Kidney tubule cell (primary cell): Measurements from ENCODE around the gene MYO15A.

ENCODE experiments used
- DNase-seq: peaks from one replicate; pipeline ENCODE4 v3.0.0-alpha.2; 2018; ENCODE audit warnings: low spot score

Gene MYO15A

GRCh38 chr17:18136357-18136756 lies 27.8 kb downstream of the MYO15A start:
- DNase-seq: no peak

- DNase-seq: no peak
Measured at GRCh38 chr17:18138065-18138749, 29.7 kb downstream of the MYO15A start.

DNA sequence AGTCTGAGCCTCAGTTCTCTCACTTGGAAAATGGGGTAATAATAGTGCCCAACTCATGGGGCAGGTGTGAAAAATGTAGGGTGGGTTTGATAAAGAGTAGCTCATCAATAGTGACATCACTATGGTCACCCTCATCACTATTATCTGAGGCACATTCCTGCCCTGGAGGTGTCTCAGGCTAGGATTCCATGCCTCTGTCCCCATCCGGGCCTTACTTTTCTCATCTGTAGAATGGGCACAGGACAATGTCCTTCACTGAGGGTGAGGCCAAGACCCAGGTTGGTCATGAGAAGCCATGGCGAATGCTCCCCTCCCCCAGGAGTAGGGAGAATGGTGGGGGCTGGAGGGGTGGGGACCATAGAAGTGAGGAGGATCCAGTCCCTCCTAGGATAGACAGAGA lies 30.5 kb downstream of the MYO15A start:
- DNase-seq: no peak

DNA sequence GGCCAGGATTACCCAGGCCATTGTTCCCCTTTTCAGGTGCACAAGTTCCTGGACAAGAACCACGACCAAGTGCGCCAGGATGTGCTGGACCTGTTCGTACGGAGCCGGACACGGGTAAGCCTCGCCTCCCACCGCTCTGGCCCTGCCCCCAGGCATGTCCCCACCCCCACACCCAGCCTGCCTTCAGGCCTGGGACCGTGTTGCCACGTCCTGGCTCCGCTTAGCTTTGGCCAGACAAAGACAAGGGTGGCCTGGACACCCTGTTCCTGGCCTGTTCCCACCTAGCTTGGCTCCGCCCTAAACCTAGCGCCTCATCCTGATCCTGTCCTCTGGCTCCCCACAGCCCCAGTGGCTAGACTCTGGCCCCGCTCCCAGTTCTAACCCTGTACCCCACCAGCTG lies 30.9 kb downstream of the MYO15A start:
- no peak for DNase-seq

DNA sequence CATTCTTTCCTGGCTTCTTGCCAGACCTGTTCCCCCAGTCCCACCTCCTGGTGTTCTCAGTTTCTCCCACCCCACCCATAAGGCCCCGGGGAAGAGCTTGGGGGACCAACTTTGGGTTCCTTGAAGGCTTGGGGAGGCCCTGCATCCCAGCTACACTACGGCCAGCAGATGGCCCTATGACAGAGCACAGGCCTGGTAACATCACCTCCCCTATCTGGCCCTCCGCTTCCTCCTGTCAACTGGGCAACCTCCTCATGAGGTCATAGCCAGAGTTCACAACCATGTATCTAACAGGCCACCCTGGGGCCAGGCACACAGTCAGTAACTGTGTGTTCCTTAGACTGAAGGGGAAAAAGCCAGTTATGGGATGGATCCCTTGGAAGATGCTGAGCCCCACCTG lies 31.4 kb downstream of the MYO15A start:
- peak; percentile 15 for DNase-seq

GRCh38 chr17:18140648-18141047 lies 32.1 kb downstream of the MYO15A start:
- DNase-seq: no peak

- DNase-seq: peak; percentile 63
Measured at GRCh38 chr17:18141210-18141803, 32.8 kb downstream of the MYO15A start.

DNA sequence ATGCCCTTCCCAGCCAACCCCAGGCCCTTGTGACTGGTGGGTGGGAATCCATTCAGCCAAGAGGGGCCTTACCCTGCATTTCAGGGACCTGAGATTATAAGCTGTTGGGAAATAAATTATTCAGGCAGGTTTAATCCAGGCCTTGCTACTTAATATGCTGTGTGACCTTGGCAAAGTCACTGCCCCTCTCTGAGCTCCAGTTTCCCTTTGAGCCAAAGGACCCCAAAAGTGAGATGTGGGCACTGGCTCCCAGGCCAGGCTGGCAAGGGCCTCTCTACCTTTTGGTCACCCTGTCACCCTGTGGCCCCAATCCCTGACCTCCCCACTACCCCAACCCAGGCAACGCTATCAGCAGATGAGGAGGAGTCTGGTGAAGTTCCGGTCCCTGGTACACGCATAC lies 33.9 kb downstream of the MYO15A start:
- no peak for DNase-seq

DNA sequence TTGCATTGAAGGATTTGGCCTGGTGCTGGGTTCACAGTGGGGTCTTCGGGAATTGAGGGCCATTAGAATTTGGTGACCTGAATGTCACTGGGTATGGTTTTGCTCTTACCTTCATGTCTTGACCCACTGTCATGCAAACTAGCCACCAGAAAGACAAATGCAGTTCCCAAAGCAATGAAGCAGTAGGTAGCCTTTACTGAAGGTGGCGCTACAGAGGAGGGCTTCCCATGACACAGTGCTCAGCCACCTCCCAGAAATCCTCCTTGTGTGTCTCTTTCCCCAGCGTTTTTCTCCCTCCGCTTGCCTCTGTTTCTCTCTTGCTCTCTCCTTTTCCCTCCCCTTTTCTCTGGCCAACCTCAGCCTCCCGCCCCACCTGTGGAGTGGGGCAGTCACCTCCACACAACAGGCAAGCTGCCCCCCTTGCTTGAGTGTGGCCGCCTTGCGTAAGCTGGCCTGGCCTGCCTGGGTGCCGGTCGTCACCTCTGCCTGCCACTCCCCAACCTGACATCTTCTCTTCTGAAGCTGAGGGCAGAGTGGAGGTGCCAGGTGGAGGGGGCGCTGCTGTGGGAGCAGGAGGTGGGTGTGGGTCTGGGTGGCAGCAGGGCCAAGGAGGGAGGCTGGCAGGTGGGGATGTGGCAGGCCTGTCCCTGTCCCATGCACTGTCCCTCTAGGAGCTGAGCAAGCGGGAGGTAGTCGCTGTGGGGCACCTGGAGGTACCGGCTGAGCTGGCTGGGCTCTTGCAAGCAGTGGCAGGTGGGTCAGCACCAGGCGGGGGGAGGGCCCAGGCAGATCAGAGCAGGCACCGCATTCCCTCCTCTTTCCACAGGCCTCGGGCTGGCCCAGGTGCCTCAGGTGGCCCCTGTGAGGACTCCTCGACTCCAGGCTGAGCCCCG lies 34.7 kb downstream of the MYO15A start:
- no peak for DNase-seq

DNA sequence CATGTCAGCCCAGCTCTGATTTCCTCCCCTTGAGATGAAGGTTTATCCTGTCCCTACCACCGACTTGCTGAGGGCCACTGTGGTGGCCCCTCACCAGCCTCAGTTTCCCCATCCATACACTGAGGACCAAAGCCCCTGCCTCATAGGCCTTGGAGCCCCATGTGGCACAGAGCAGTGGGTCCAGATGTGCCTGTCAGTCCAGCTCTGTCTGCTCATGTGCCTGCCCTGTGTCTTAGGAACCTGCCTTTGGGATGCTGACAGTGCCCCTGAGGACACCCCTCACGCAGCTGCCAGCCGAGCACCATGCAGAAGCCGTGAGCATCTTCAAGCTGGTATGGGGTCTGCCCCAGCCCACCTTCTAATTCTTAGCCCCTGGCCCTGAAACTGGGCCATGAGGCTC lies 35.7 kb downstream of the MYO15A start:
- no peak for DNase-seq

GRCh38 chr17:18144855-18145254 lies 36.3 kb downstream of the MYO15A start:
- no peak for DNase-seq

- no peak for DNase-seq
Measured at GRCh38 chr17:18145811-18146210, 37.3 kb downstream of the MYO15A start.

- DNase-seq: no peak
Measured at GRCh38 chr17:18146259-18146658, 37.7 kb downstream of the MYO15A start.

GRCh38 chr17:18146980-18147379 lies 38.4 kb downstream of the MYO15A start:
- no peak for DNase-seq

- no peak for DNase-seq
Measured at GRCh38 chr17:18148586-18148985, 40.0 kb downstream of the MYO15A start.

- no peak for DNase-seq
Measured at GRCh38 chr17:18151290-18151689, 42.7 kb downstream of the MYO15A start.

DNA sequence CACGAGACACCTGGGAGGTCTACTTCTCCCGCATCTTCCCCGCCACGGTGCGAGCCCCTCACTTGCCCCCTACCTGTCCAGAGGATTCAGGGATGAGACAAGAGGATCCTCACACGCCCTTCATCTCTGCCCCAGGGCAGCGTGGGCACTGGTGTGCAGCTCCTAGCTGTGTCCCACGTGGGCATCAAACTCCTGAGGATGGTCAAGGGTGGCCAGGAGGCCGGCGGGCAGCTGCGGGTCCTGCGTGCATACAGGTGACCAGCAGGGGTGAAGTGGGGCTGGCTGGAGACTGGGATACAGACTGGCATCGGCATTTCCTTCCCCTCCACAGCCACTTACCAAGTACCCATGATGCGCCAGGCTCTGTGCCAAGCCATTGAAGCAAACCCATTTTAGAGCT lies 46.6 kb downstream of the MYO15A start:
- no peak for DNase-seq

DNA sequence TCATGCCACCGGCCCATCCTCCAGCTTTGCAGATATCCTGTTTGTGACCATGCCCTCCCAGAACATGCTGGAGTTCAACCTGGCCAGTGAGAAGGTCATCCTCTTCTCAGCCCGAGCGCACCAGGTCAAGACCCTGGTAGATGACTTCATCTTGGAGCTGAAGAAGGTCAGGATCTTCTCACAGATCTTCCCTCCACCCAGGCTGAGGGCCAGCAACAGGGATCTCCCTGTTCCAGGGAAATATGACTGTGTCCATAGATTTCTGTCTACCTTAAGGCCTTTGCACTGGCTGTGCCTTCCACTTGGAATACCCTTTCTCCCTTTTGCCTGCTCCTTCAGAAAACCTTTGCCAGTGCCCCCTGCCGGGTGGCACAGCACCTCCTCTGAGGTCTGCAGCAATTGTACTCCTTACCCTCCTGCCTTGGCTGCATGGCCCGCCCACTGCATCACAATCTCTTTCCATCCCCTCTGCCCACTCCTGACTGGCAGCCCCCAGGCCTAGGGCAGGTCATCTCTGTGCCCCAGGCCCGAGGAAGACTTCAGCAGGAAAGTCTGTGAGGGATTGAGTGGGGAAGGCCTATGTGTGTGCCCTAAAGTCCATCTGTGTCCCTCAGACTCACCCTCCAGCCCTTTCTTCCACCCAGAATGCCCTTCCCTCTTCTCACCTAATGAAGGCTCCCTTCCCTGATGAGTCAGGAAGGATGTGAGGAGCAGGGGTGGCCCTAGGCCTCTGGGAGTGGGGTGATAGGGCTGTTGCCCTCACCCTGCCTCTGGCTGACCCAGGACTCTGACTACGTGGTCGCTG lies 47.8 kb downstream of the MYO15A start:
- peak; percentile 15 for DNase-seq

DNA sequence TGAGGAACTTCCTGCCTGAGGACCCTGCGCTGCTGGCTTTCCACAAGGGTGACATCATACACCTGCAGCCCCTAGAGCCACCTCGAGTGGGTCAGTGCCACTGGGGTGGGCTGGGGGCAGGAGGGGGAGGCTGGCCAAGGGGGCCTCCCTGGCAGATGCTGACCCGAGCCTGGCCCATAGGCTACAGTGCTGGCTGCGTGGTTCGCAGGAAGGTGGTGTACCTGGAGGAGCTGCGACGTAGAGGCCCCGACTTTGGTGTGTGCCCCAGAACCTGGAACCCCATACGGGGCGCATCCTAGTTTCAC lies 48.4 kb downstream of the MYO15A start:
- no peak for DNase-seq

- DNase-seq: no peak
Measured at GRCh38 chr17:18157354-18157985, 48.9 kb downstream of the MYO15A start.

DNA sequence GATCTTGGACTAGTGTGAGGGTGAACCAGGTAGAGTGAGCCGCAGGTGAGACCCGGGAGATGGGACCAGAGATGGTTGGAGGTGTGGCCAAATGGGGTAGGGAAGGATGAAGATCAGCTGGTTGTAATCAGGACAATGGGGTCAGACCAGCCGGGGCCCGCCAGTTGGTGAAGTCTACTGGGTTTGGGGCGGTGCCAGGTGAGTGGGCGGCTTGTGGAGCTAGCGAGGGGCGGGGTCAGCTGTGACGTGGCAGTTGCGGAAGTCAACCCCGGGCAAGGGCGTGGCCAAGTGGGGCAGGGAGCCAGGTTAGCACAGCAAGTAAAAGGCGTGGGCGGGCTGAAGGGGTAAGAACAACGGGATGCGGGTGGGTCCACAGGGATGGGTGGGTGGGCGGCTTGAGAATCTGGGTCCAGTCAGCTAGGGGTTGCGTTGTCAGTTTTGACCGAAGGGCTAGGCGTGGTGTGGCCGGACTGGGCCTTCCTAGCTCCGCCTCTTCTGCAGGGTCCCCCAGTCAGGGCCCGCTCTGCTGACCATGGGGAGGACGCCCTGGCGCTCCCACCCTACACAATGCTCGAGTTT lies 49.6 kb downstream of the MYO15A start:
- peak; percentile 78 for DNase-seq
